Right lobe of liver (tissue), 6 donors: ENCODE results near the gene MYH14. TPM values are rescaled to one million over a fixed set of nuclear protein-coding genes. Genes with fewer than 3 reads are reported as not detected.
A peak's percentile ranks its signal among the peaks of the same experiment; 100 is the strongest.

Source experiments
- ATAC-seq, 4 donors: fragments of 200-7000 bp; cut with Tn5 transposase; one replicate each; pipeline ENCODE4 v1.9.1; 2020; ENCODE audit warnings: mild to moderate bottlenecking in 4 of 4, moderate library complexity in 4 of 4
- DNase-seq, 3 donors: peaks; one replicate each; pipeline ENCODE4 v3.0.0-alpha.2; 2020
- H3K27ac ChIP-seq, 3 donors: fragments of 200-600 bp; one replicate each; pipeline ENCODE4 v1.8.0; 2022
- H3K27me3 ChIP-seq, 2 donors: fragments of 200-600 bp; one replicate each; pipeline ENCODE4 v1.8.0; 2022
- H3K36me3 ChIP-seq, 4 donors: fragments of 200-600 bp; sonication (generic) in 1 of 4; one replicate each; pipeline versions ENCODE4 v1.5.1 to v1.8.0; 2017 to 2022; ENCODE audit warnings: control low read depth in 1 of 4
- H3K4me1 ChIP-seq, 4 donors: fragments of 200-600 bp; sonication (generic) in 1 of 4; one replicate each; pipeline versions ENCODE4 v1.5.1 to v1.8.0; 2017 to 2022; ENCODE audit warnings: control low read depth in 1 of 4
- H3K4me3 ChIP-seq, 3 donors: fragments of 200-600 bp; one replicate each; pipeline ENCODE4 v1.8.0; 2022
- H3K9me3 ChIP-seq, 4 donors: fragments of 200-600 bp; sonication (generic) in 1 of 4; one replicate each; pipeline versions ENCODE4 v1.5.1 to v1.8.0; 2017 to 2022; ENCODE audit warnings: control low read depth in 1 of 4
- CTCF ChIP-seq, 4 donors: fragments of 200-600 bp in 3 of 4; fragments of 450-650 bp in 1 of 4; IDR thresholded peaks; one replicate each; pipeline versions ENCODE4 v1.5.1 to v1.8.0; 2016 to 2022; ENCODE audit warnings: antibody characterized with exemption in 4 of 4, mild to moderate bottlenecking in 2 of 4
- POLR2A ChIP-seq: fragments of 450-650 bp; IDR thresholded peaks from one replicate; pipeline ENCODE4 v1.6.1; 2017; ENCODE audit warnings: antibody characterized with exemption, mild to moderate bottlenecking
- WGBS: methylation state at CpG from one replicate; pipeline ENCODE4 v1.1.6; 2018; ENCODE audit warnings: low coverage, low lambda C conversion rate; ENCODE audit not compliant: insufficient coverage; ENCODE audit errors: missing lambda C conversion rate; 5-methylcytosine and 5-hydroxymethylcytosine counted together
- intact Hi-C, 2 donors: fragments of 100-400 bp; cut with DNase I; formaldehyde crosslinking; loops; one replicate each; pipeline versions ENCODE4 v1.11.2 to v1.14.1; 2022
- total RNA-seq, 6 experiments: library from RNA; depleted of rRNA in 2 of 6; stranded (reverse); fragments of >200 nt in 2 of 6; fragmentation: NEBNext Ultra II Directional in 3 of 6; extraction: Animal tissue kit (Norgen Biotek cat#: 25700) in 3 of 6; gene quantifications; one replicate each; pipeline versions ENCODE4 v1.1.0 to v1.2.4, GENCODE V29; 2016 to 2023
- donor health status: DM: no; HTN: yes; CAD: no.
- donor health status: DM: no; HTN: no; CAD: no.
- donor health status: DM: no; HTN: no; CAD: no.
- donor health status: DM: no; HTN: yes; CAD: no.
- donor health status: DM: no; HTN: yes; CAD: no.

Gene MYH14
- total RNA-seq, 6 experiments from 2014 or later = 49.1 to 89.0 (median 65.8) TPM

DNA sequence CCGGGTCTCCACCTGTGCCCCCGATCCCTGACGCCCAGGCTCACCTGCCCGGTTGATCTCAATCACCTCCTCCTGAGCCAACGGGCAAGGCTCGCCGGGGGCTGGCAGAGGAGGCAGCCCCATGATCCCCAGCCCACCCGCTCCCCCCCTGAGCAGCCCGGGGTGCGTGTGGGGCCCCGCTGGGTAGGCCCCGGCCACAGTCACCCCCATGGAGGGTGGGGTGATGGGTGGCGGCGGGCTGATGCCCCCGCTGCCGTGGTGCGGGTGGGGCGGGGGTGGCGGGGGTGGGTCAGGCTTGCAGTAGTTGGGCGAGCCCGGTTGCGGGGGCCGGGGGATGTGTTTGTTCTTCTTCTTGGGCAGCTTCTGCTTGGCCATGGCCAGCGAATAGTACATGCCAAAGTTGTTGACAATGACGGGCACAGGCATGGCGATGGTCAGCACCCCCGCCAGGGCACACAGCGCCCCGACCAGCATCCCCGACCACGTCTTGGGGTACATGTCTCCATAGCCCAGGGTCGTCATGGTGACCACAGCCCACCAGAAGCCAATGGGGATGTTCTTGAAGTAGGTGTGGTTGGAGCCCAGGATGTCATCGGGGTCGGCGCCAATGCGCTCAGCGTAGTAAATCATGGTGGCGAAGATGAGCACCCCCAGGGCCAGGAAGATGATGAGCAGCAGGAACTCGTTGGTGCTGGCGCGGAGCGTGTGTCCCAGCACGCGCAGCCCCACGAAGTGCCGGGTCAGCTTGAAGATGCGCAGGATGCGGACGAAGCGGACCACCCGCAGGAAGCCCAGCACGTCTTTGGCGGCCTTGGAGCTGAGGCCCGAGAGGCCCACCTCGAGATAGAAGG, 119.7 kb downstream of the MYH14 start:
- peaks cover 0 to 13% (median 3%) of the 10 kb centered on the region in 4 donors for H3K4me1 ChIP-seq
- no peak for DNase-seq
- WGBS = 89% methylated on average over 9 of the region's 55 CpGs
- no peak for ATAC-seq
- H3K36me3 ChIP-seq = no peaks in the 10 kb centered on the region
- intact Hi-C loops = no loop called here
- H3K4me3 ChIP-seq = no peak overlapping the region
- H3K9me3 ChIP-seq = no peaks in the 10 kb centered on the region
- H3K27me3 ChIP-seq = no peaks in the 10 kb centered on the region
- TF ChIP-seq POLR2A (no peak), CTCF (IDR thresholded peaks at IDR 0.05) (no peak)
- no peak overlapping the region for H3K27ac ChIP-seq

DNA sequence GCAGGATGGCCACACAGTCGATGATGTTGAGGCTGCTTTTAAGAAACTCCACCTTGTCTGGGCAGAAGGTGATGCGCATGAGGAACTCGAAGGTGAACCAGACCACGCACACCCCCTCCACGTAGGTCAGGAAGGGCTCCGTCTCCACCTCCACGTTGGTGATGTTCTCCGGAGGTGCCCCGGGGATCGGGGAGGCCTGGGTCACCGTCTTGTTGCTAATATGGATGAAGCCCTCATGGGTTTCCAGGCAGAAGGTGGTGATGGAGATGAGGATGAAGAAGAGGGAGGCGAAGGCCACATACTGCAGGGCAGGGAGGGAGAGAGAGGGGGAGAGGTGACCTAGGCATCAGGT, 120.3 kb downstream of the MYH14 start:
- intact Hi-C loops = no loop called here
- no peak overlapping the region for H3K27ac ChIP-seq
- no peak for ATAC-seq
- DNase-seq = no peak
- H3K4me3 ChIP-seq = no peak overlapping the region
- H3K9me3 ChIP-seq = no peaks in the 10 kb centered on the region
- H3K4me1 ChIP-seq = peaks cover 0 to 13% (median 3%) of the 10 kb centered on the region in 4 donors
- TF ChIP-seq POLR2A = no peak
- TF ChIP-seq CTCF (IDR thresholded peaks at IDR 0.05) = no peak
- no peaks in the 10 kb centered on the region for H3K27me3 ChIP-seq
- H3K36me3 ChIP-seq = no peaks in the 10 kb centered on the region
- 89% methylated on average over 5 of the region's 12 CpGs for WGBS

DNA sequence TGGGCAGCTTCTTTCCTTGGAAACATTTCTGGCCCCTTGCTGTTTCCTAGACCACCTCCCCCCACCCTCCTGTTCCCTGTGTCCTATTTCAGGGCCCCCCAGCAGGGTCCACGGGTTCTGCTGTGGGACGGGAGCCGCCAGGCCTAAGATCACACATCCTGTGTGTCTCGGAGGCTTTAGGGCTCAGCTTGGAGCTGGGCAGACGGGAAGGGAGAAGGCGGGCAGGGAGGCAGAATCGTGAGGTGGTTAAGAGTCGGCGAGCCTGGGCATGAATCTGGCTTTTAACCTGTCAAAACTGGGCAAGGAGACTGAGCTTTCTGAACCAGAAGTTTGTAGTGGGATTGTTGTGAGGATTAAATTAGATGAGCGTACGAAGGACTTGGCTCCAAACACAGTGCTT, 120.9 kb downstream of the MYH14 start:
- H3K27me3 ChIP-seq = no peaks in the 10 kb centered on the region
- no peak for ATAC-seq
- no peaks in the 10 kb centered on the region for H3K36me3 ChIP-seq
- DNase-seq = no peak
- TF ChIP-seq CTCF (IDR thresholded peaks at IDR 0.05) (no peak), POLR2A (no peak)
- H3K27ac ChIP-seq = no peak overlapping the region
- H3K4me3 ChIP-seq = no peak overlapping the region
- WGBS = 86% methylated on average over 10 of the region's 11 CpGs
- peaks cover 0 to 13% (median 3%) of the 10 kb centered on the region in 4 donors for H3K4me1 ChIP-seq
- intact Hi-C loops = no loop called here
- H3K9me3 ChIP-seq = no peaks in the 10 kb centered on the region

DNA sequence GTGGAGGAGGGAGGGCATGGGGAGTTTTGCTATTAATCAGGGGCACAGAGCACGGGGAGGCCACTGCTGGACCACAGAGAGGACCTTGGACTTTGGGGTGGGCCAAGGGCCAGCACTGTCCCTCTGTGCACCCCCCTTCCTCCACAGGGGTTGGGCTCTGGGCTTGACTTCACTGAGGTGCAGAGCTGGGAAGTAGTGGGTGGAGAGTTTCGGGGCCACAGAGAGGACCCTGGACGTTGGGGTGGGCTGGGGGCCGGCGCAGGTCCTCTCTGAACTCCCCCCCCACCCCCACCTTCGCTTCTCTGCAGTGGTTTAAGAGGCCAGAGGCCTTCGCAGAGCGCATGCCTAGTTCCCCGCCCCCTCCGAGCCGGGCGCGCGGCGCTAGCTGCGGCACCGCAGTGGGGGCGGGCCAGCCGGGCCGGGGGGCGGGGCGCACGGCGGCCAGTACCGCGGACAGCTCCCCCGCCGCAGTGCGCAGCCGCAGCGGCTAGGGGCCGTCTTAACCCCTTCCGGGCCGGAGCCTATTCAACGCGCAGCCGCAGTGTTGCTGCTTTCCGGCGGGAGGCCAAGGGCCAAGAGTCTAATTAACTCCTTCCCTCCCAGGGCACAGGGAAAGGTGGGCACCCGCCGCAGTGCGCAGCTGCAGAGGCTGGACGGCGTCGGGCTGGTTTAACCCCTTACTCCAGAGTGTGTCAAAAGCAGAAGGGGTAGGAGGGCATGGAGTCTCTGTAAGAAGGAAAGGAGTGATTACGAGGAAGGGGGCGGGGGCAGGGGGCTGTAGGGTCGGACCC, 122.1 kb downstream of the MYH14 start:
- WGBS = 40% methylated on average over 1 of the region's 48 CpGs
- TF ChIP-seq POLR2A (no peak), CTCF (IDR thresholded peaks at IDR 0.05) (no peak)
- Histone ChIP-seq H3K27ac (no peak overlapping the region), H3K27me3 (no peaks in the 10 kb centered on the region), H3K4me3 (no peak overlapping the region), H3K36me3 (no peaks in the 10 kb centered on the region), H3K9me3 (no peaks in the 10 kb centered on the region), H3K4me1 (peaks cover 0 to 16% (median 6%) of the 10 kb centered on the region in 4 donors)
- DNase-seq (peak; percentile 76 to 80 (median 78)), ATAC-seq (peak; percentile 35 to 53 (median 41))
- intact Hi-C loops = no loop called here
